HG02981 (cell line): ENCODE data around the gene ZNF746.

ENCODE experiments used
- ATAC-seq: cut with Tn5 transposase; IDR thresholded peaks from one replicate; pipeline ENCODE4 v1.9.1; 2021; ENCODE audit warnings: mild to moderate bottlenecking, moderate library complexity; ENCODE audit not compliant: unreplicated experiment

ZNF746 gene

GRCh38 chr7:149493366-149493765 lies 4.2 kb downstream of the ZNF746 start:
- ATAC-seq: no peak

GRCh38 chr7:149490083-149490760 lies 7.4 kb downstream of the ZNF746 start:
- ATAC-seq: no peak

GRCh38 chr7:149489391-149490024 lies 8.1 kb downstream of the ZNF746 start:
- no peak for ATAC-seq

GRCh38 chr7:149479568-149479967 lies 18.0 kb downstream of the ZNF746 start:
- ATAC-seq: no peak

GRCh38 chr7:149478754-149479153 lies 18.9 kb downstream of the ZNF746 start:
- ATAC-seq: no peak

GRCh38 chr7:149477494-149478443 lies 19.8 kb downstream of the ZNF746 start:
- ATAC-seq: no peak

- no peak for ATAC-seq
Measured at GRCh38 chr7:149476791-149477190, 20.8 kb downstream of the ZNF746 start.

GRCh38 chr7:149475121-149476045 lies 22.2 kb downstream of the ZNF746 start:
- no peak for ATAC-seq

- ATAC-seq: no peak
Measured at GRCh38 chr7:149474309-149475120, 23.1 kb downstream of the ZNF746 start.

- ATAC-seq: no peak
Measured at GRCh38 chr7:149473251-149473650, 24.4 kb downstream of the ZNF746 start.

- no peak for ATAC-seq
Measured at GRCh38 chr7:149471289-149471953, 26.2 kb downstream of the ZNF746 start.

GRCh38 chr7:149469806-149470205 lies 27.8 kb downstream of the ZNF746 start:
- no peak for ATAC-seq

GRCh38 chr7:149468208-149468607 lies 29.4 kb downstream of the ZNF746 start:
- no peak for ATAC-seq

- ATAC-seq: no peak
Measured at GRCh38 chr7:149467321-149467859, 30.2 kb downstream of the ZNF746 start.

GRCh38 chr7:149466364-149466763 lies 31.2 kb downstream of the ZNF746 start:
- ATAC-seq: no peak

GRCh38 chr7:149463500-149464161 lies 34.0 kb downstream of the ZNF746 start:
- ATAC-seq: no peak

GRCh38 chr7:149462101-149462520 lies 35.5 kb downstream of the ZNF746 start:
- ATAC-seq: no peak
